ENCODE results near the gene C1orf21.

The C1orf21 gene

GRCh38 chr1:184517130-184517529 is 130.3 kb downstream of the C1orf21 start:
- DNase-seq (ENCODE audit: low spot score): no peak

DNA sequence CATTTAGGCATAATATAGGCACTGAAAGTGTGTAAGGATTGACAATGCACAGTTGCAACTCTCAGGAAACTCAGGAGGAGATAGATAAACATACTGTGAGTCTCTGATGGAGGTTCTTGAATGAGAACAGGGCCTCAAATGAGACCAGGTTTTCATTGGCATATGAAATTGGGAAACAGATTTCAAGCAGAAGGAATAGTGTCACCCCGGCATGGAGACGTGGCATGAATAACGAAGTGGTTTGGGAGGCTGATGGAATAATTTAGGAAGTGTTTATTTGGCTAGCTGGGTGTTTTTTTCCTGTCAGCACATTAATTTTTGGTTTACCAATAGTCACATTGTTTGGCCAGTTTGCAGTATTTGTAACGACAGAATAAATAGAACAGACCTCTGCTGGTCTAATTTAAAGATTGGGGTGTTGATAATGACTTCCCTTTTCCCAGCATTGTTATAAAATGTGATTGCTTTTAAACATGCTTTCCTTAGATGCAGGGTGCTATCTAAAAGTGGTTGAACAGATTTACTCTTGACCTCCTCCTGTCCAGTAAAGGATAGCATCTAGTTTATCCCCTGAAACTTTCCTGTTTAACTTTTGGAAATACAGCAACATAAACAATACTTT is 132.0 kb downstream of the C1orf21 start:
- DNase-seq (ENCODE audit: low spot score): peak; percentile 14

DNA sequence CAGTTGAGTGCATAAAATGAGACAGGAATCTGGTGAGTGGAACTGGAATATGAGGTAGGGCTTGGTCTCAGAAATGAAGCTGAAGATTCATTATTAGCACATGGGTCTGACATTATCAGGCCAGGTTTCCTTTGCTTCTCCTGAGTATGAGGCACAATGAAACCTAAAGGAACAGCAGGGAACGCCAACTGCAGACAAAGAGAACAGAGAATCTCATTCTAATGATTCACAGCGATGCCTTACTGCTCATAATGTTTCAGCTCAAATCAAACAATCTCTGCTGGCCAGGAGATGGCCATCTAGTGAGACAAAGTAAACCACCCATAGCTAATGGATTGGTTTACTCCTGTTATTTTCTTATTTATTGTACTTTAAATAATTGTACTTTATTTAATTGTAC is 133.5 kb downstream of the C1orf21 start:
- DNase-seq (ENCODE audit: low spot score): no peak

- DNase-seq (ENCODE audit: low spot score): no peak
Measured at GRCh38 chr1:184524248-184524647, 137.4 kb downstream of the C1orf21 start.

DNA sequence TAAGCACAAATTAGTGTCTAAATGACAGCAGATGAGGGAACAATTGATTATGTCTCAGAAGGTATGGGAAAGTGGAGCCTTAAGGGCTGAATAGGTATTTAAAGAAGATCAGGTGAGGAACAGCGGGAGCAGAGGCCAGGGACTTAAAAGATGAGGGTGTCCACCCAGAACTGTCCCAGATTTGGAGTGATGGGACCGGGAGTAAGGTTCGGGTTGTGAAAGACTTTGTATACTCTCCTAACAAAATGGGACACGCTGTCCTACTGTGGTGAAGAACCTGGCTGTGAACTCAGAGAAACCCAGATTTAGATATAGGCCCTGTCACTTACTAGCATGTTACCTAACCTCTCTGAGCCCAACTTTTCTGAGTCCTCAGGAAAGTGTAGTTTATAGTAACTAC is 140.6 kb downstream of the C1orf21 start:
- no peak for DNase-seq (ENCODE audit: low spot score)

GRCh38 chr1:184530226-184530625 is 143.4 kb downstream of the C1orf21 start:
- no peak for DNase-seq (ENCODE audit: low spot score)

GRCh38 chr1:184531296-184531695 is 144.5 kb downstream of the C1orf21 start:
- DNase-seq (ENCODE audit: low spot score): no peak

DNA sequence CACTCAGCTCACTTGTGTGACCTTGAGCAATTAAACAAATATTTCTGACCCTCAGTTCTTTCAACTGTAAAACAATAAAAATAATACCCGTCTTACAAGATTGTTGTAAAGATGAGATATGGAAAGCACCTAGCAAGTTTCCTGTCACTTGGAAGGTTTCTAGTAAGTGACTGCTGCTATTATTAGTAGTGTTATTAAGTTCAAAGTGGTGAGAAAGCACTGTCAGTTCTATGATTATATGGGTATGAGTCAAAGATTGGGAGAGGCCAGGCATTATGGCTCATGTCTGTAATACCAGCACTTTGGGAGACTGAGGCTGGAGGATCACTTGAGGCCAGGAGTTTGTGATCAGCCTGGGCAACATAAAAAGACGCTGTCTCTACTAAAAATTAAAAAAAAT is 145.4 kb downstream of the C1orf21 start:
- DNase-seq (ENCODE audit: low spot score): no peak

GRCh38 chr1:184533049-184533448 is 146.2 kb downstream of the C1orf21 start:
- no peak for DNase-seq (ENCODE audit: low spot score)

- DNase-seq (ENCODE audit: low spot score): no peak
Measured at GRCh38 chr1:184533915-184534314, 147.1 kb downstream of the C1orf21 start.

DNA sequence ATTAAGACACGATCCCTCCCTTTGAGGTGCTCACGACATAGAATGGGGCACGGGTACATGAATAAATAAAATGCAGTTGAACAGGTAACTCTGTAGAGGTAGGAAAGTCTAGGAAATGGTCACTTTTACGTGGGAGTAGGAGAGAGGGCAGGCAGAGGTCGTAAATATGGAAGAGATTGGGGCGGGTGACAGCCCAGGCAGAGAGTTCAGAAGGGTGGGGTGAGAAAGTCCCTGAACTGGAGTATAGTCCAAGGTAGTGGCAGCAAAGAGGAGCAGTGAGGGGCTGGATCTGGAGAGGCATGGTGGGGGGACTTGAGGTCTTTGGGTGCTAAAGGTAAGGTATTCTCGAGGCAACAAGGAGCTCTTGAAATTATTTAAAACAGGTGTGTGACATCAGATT is 147.9 kb downstream of the C1orf21 start:
- DNase-seq (ENCODE audit: low spot score): no peak

GRCh38 chr1:184535191-184535970 is 148.6 kb downstream of the C1orf21 start:
- DNase-seq (ENCODE audit: low spot score): no peak

DNA sequence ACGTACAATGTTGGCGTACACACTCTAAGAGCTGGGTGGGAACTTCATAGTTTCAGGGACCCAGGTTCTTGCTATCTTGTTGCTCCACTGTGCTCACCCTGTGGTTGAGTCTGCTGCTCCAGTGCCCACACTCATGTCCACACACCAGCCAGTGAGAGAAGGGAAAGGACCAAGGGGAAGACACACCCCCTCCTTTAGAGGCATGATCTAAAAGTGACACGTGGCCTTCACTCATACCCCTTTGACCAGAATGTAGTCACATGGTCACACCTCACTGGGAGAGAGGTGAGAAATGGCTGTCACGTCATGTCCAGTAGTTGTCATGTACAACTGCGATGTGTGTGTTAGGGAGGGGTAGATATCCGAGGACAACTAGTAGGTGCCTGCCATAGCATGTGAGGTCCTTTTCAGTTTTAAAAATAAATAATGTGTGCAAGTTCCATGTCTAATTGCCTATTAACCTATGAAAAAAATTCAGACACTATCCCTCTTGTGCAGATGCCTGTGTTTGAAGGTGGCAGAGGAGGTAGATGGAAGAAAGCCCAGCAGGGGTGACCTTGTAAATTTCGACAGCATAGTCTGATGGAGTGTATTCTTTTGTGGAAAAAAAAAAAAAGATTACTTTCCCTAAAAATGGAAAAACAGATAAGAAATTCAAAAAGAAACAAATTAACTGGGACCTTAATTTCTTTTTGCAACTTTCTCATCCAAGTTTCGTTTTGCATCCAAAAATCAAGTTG is 149.6 kb downstream of the C1orf21 start:
- DNase-seq (ENCODE audit: low spot score): no peak

GRCh38 chr1:184539580-184539979 is 152.8 kb downstream of the C1orf21 start:
- no peak for DNase-seq (ENCODE audit: low spot score)

DNA sequence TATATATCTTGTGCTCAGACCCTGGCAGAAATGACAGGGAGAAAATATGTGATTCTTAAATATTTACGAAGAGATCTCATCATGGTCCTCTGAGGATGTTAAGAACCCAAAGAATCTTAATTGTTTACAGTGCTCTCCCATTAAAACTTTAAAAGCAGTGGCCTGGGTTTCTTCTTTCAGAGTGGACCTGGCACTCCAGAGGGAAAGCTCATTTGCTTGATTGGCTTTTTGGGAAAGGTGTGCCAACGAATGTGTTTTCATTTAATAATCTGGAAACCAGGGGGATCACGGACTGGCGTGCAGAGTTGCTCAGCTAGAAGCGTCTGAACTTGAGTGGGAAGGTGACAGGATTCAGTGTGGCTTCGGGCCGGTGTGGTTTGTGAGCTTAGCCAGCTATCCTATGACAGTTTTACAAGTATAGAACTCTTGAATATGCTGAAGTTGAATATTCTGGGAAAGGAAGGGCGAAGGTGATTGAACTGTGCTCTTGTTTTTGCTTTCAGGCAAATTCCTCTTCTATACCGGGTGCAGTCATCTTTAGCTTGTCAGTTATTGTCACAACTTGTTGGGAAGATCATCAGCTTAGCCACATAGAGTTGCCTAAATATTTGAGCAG is 154.8 kb downstream of the C1orf21 start:
- DNase-seq (ENCODE audit: low spot score): no peak

GRCh38 chr1:184542291-184542690 is 155.5 kb downstream of the C1orf21 start:
- DNase-seq (ENCODE audit: low spot score): no peak

DNA sequence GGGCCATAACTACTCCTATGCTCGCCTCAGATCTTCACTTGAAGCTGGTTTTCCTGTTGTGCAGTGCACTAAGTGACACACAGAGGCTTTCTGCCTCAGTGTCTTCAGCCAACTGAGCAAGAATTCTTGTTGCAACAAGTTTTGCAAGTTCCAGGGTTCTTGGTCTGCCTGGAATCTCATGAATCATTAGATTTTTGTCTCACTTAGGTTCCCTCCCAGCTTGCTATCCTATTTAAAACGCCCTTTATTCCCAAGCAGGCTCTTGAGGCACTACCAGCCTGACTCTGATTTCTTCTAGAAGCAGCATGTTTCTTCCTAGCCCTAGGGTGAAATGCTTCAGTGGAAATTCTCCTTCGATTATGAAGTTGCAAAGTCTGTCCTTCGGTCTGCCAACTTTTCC is 158.8 kb downstream of the C1orf21 start:
- no peak for DNase-seq (ENCODE audit: low spot score)

DNA sequence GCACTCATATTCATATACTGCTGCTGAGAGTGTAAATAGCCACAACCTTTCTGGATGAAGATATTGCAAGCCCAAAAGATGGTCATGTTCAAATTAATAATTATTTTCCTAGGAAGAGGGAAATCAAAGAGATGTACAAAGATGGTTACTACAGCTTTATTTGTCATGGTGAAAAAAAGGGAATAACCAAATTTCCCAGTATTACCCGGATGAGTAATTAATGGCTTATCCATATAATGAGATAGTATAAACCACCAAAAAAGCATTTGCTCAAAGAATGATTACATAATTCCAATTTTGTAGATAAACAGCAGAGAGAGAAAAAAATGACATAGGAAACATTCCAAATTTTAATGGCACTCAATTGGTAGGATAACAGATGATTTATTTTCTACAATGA is 165.6 kb downstream of the C1orf21 start:
- no peak for DNase-seq (ENCODE audit: low spot score)

DNA sequence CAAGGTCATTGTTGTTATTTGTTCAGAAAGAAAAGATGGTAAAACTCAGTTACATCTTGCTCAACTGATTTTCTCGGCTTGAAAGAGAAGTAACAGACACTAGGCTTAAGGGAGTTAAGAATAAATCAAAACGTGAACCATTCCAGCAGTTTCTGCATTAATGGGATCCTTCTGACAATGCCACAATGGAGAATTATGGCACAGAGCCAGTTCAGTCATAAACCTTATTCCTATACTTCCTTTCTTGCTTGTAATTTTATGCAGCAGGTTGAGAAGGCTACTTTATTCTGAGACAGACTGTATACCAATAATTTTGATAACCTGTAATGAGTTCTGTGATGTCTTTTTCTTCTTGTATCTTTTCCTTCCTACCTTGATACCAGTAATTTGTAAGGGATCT is 167.0 kb downstream of the C1orf21 start:
- no peak for DNase-seq (ENCODE audit: low spot score)

DNA sequence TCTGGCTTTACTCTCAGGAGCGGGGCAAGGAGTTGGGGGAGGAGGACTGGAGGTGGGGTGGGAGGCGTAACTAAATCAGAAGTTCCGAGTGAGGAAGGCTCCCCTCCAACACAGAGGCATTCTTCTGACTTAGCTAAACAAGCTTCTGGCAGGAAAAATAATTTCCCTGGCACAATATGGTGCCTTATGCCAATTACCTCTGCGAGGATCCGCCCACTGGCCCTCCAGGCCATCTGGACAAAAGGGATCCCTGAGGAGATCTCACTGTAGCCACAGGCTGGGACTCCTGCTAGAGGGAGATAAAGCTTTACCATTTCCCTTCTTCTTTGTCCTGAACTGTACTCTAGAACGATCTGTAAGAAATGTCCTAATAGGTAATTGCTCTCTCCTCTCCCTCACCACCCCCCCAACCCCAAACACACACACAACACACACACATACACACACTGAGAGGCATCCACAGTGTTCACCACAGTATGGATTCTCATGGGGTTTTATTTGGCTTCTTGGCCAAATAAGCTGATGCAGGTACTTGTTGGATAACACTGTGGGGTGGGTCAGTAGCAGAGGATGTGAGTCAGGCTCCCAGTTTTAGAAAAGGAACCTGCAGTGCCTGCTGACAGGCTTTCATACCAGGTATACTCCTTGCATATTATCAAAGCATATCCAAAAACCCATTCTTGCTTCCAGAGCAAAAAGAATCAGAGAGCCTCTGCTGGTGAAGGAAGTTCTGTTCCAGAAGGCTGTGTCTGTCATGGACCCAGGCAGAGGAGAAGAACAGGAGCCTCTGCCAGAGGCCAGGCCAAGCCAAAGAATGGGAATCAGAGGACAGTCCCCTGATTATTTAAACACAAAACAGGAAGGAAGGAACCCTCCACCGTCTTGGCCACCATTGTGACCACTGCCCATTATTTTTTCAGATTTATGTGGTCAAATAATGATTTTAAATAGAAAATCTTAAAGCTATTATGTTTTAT is 169.1 kb downstream of the C1orf21 start:
- DNase-seq (ENCODE audit: low spot score): no peak

GRCh38 chr1:184556665-184557064 is 169.8 kb downstream of the C1orf21 start:
- DNase-seq (ENCODE audit: low spot score): no peak

Data from Ammon's horn (tissue), 1 donor.